ENCODE results near the gene RAF1. TPM values are rescaled to one million over a fixed set of nuclear protein-coding genes. Genes with fewer than 3 reads are reported as not detected.

Gene RAF1
- total RNA-seq, 2 donors from 2014 or later = 95.4 to 116 TPM

DNA sequence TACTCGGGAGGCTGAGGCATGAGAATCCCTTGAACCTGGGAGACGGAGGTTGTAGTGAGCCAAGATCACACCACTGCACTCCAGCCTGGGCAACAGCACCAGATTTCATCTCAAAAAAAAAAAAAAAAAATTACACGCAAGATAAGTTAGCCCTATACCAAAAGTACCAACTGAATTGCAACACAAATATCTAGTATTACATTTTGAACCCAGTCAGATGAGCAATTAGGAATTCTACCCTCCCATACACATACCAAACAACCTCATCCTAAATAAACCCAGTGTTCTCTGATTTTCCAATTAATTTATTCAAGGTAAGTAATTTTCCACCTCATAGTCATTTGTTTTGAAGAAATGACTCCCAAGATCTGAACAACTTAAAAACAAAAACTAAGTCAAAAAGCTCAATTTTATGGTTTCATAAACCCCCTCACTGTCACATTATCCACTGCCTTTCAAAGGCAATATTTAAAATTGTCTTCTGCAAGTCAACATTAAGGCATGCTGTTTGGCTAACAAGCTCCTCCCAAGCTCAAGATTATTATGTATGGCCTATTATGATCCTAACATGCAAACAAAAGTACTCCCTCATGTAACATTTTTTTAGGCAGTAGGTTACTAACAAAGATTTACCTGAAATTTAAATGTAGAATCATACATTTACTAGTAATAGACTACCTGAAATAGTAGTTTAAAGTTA, 4.5 kb downstream of the RAF1 start:
- no peak overlapping the region for H3K4me3 ChIP-seq (ENCODE audit: low read length)
- H3K4me1 ChIP-seq (ENCODE audit: control insufficient read depth, insufficient read depth, low read length) = no peaks in the 10 kb centered on the region
- no peak overlapping the region for H3K27ac ChIP-seq (ENCODE audit: low read depth, low read length)
- TF ChIP-seq, protein P1, sequence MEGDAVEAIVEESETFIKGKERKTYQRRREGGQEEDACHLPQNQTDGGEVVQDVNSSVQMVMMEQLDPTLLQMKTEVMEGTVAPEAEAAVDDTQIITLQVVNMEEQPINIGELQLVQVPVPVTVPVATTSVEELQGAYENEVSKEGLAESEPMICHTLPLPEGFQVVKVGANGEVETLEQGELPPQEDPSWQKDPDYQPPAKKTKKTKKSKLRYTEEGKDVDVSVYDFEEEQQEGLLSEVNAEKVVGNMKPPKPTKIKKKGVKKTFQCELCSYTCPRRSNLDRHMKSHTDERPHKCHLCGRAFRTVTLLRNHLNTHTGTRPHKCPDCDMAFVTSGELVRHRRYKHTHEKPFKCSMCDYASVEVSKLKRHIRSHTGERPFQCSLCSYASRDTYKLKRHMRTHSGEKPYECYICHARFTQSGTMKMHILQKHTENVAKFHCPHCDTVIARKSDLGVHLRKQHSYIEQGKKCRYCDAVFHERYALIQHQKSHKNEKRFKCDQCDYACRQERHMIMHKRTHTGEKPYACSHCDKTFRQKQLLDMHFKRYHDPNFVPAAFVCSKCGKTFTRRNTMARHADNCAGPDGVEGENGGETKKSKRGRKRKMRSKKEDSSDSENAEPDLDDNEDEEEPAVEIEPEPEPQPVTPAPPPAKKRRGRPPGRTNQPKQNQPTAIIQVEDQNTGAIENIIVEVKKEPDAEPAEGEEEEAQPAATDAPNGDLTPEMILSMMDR (conservative IDR thresholded peaks at IDR 0.05) = no peak
- no peak overlapping the region for H3K9ac ChIP-seq (ENCODE audit: extremely low read depth, low read length, poor library complexity, severe bottlenecking)
- Mint-ChIP-seq H3K27ac (peak overlapping the region; percentile 36), H3K9me3 (no peaks in the 10 kb centered on the region), H3K4me3 (no peak overlapping the region), H3K4me1 (peaks cover 42% of the 10 kb centered on the region), H3K36me3 (ENCODE audit: low read depth) (no peaks in the 10 kb centered on the region), H3K27me3 (ENCODE audit: insufficient read depth) (no peaks in the 10 kb centered on the region)
- no peak for DNase-seq
- no peaks in the 10 kb centered on the region for H3K36me3 ChIP-seq (ENCODE audit: control insufficient read depth, insufficient read depth, low read length)
- no peaks in the 10 kb centered on the region for H3K27me3 ChIP-seq (ENCODE audit: control insufficient read depth, insufficient read depth, low read length, poor library complexity, severe bottlenecking)
- no peaks in the 10 kb centered on the region for H3K9me3 ChIP-seq (ENCODE audit: control insufficient read depth, low read length)
- 92 to 96% methylated on average over 2 to 3 of the region's 3 CpGs for WGBS, 2 experiments (ENCODE audit: insufficient coverage in 1 of 2, insufficient read length in 1 of 2)

DNA sequence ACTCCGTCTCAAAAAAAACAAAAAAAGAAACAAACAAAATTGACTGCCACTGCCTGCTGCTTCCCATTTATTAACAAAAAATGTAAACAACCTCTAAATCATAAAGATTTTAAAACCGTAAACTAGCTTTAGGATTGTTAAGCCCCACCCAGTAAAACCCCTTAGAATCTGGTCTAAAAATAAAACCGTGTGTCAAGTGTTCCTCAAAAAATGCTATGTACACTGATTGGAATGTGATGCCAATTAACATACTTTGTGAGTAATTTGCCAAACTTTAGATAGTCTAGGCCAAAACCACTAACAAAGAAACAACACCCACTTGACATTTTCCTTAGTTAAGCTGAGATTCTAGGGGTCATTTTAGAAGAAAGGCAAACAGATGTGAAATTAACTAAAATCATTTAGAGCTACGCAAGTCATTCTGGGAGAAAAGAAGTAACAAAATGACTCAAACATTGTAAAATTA, 5.3 kb downstream of the RAF1 start:
- Histone ChIP-seq H3K36me3 (ENCODE audit: control insufficient read depth, insufficient read depth, low read length) (no peaks in the 10 kb centered on the region), H3K4me1 (ENCODE audit: control insufficient read depth, insufficient read depth, low read length) (no peaks in the 10 kb centered on the region), H3K27me3 (ENCODE audit: control insufficient read depth, insufficient read depth, low read length, poor library complexity, severe bottlenecking) (no peaks in the 10 kb centered on the region), H3K4me3 (ENCODE audit: low read length) (no peak overlapping the region), H3K9ac (ENCODE audit: extremely low read depth, low read length, poor library complexity, severe bottlenecking) (no peak overlapping the region), H3K27ac (ENCODE audit: low read depth, low read length) (no peak overlapping the region), H3K9me3 (ENCODE audit: control insufficient read depth, low read length) (no peaks in the 10 kb centered on the region)
- no peaks in the 10 kb centered on the region for H3K9me3 Mint-ChIP-seq
- H3K4me3 Mint-ChIP-seq = no peak overlapping the region
- peaks cover 42% of the 10 kb centered on the region for H3K4me1 Mint-ChIP-seq
- no peaks in the 10 kb centered on the region for H3K27me3 Mint-ChIP-seq (ENCODE audit: insufficient read depth)
- no peaks in the 10 kb centered on the region for H3K36me3 Mint-ChIP-seq (ENCODE audit: low read depth)
- TF ChIP-seq, protein P1 (conservative IDR thresholded peaks at IDR 0.05) = no peak
- no peak for DNase-seq
- WGBS, 2 experiments (ENCODE audit: insufficient coverage in 1 of 2, insufficient read length in 1 of 2) = 91 to 93% methylated on average over 1 to 4 of the region's 4 CpGs
- peak overlapping the region; percentile 49 for H3K27ac Mint-ChIP-seq

DNA sequence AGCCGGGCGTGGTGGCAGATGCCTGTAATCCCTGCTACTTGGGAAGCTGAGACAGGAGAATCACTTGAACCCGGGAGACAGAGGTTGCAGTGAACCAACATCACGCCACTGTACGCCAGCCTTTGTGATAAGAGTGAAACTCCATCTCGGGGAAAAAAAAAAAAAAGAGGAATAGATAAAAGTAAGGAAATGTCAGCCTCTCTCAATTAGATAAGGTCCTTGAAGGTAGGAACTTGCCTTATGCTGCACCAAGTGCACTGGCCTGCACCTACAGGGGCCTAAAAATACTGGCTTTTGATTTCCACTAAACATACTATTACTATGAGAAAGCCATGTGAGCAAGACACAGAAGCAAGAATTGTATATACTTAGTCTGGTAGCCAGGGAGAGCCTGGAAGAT, 7.1 kb downstream of the RAF1 start:
- no peak overlapping the region for H3K27ac Mint-ChIP-seq

More for the DNA sequence above, 7.1 kb downstream of the RAF1 start:
- Histone ChIP-seq H3K4me3 (ENCODE audit: low read length) (no peak overlapping the region), H3K4me1 (ENCODE audit: control insufficient read depth, insufficient read depth, low read length) (no peaks in the 10 kb centered on the region), H3K9me3 (ENCODE audit: control insufficient read depth, low read length) (no peaks in the 10 kb centered on the region), H3K9ac (ENCODE audit: extremely low read depth, low read length, poor library complexity, severe bottlenecking) (no peak overlapping the region), H3K36me3 (ENCODE audit: control insufficient read depth, insufficient read depth, low read length) (no peaks in the 10 kb centered on the region), H3K27me3 (ENCODE audit: control insufficient read depth, insufficient read depth, low read length, poor library complexity, severe bottlenecking) (no peaks in the 10 kb centered on the region), H3K27ac (ENCODE audit: low read depth, low read length) (no peak overlapping the region)
- Mint-ChIP-seq H3K36me3 (ENCODE audit: low read depth) (no peaks in the 10 kb centered on the region), H3K4me3 (no peak overlapping the region), H3K4me1 (peaks cover 34% of the 10 kb centered on the region), H3K27me3 (ENCODE audit: insufficient read depth) (no peaks in the 10 kb centered on the region), H3K9me3 (no peaks in the 10 kb centered on the region)
- TF ChIP-seq, protein P1 (conservative IDR thresholded peaks at IDR 0.05) = no peak
- DNase-seq = peak; percentile 20
- 95 to 96% methylated on average over 6 of the region's 6 CpGs for WGBS, 2 experiments (ENCODE audit: insufficient coverage in 1 of 2, insufficient read length in 1 of 2)

Measured in endodermal cell (in vitro differentiated cells).